GM12878 (cell line): ENCODE results near the gene MICAL3. TPM values are rescaled to one million over a fixed set of nuclear protein-coding genes. Genes with fewer than 3 reads are reported as not detected.
A peak's percentile ranks its signal among the peaks of the same experiment; 100 is the strongest.

ENCODE experiments used
- ATAC-seq: fragments of 200-7000 bp; cut with Tn5 transposase; 3 replicates; pipeline ENCODE4 v1.9.1; 2020; ENCODE audit warnings: mild to moderate bottlenecking, moderate library complexity
- BruUV-seq: library from RNA; stranded (reverse); fragments of 400-500 nt; replicated peaks from 2 replicates; lab custom pipeline; 2021; lab: Mats Ljungman, UMichigan
- CTCF ChIA-PET: fragments of 300-600 bp; sonication (Branson Sonifier 250); formaldehyde crosslinking; extraction: SDS; loops from one replicate; lab custom pipeline; 2021; ENCODE audit warnings: inconsistent platforms; lab: Yijun Ruan, JAX
- POLR2A ChIA-PET: fragments of 350-600 bp; formaldehyde crosslinking; extraction: SDS; loops from one replicate; lab custom pipeline; 2021; ENCODE audit warnings: inconsistent platforms; lab: Charles Lee
- RAD21 ChIA-PET: fragments of 300-600 bp; sonication (Branson Sonifier 250); formaldehyde crosslinking; loops from one replicate; lab custom pipeline; 2023; ENCODE audit warnings: antibody characterized with exemption; ENCODE audit not compliant: unreplicated experiment; lab: Charles Lee
- SMC1A ChIA-PET: fragments of 300-600 bp; sonication (Branson Sonifier 250); formaldehyde crosslinking; loops from one replicate; lab custom pipeline; 2023; ENCODE audit not compliant: unreplicated experiment, uncharacterized antibody; lab: Charles Lee
- DNase-seq: peaks from one replicate; pipeline ENCODE4 v3.0.0-alpha.2; 2011; ENCODE audit warnings: low read depth, low spot score
- FAIRE-seq: peaks from 3 replicates; lab custom pipeline; 2011; peaks lifted over from hg19 to GRCh38; lab: Jason Lieb, UNC
- H2AFZ ChIP-seq: 2 replicates; pipeline ENCODE4 v1.6.0; 2011; ENCODE audit warnings: low read depth, low read length, control low read depth; ENCODE audit not compliant: control insufficient read depth
- H3K27ac ChIP-seq: 2 replicates; pipeline ENCODE4 v1.5.1; 2011; ENCODE audit warnings: control low read depth; ENCODE audit not compliant: control insufficient read depth, insufficient read depth
- H3K27me3 ChIP-seq, 2 experiments: replicated peaks in 1 of 2; 2 replicates each; pipeline versions ENCODE4 v1.6.0 to v1.6.1; 2011; ENCODE audit warnings: low read length in 1 of 2; ENCODE audit not compliant: control insufficient read depth in 2 of 2, insufficient read depth in 2 of 2
- H3K36me3 ChIP-seq, 2 experiments: 2 replicates each; pipeline ENCODE4 v1.5.1; 2011; ENCODE audit warnings: low read length in 1 of 2; ENCODE audit not compliant: control insufficient read depth in 2 of 2, insufficient read depth in 2 of 2
- H3K4me1 ChIP-seq: 2 replicates; pipeline ENCODE4 v1.6.1; 2011; ENCODE audit warnings: mild to moderate bottlenecking, low read length, moderate library complexity, mixed read lengths; ENCODE audit not compliant: control insufficient read depth, insufficient read depth
- H3K4me2 ChIP-seq: 2 replicates; pipeline ENCODE4 v1.6.0; 2011; ENCODE audit warnings: control low read depth; ENCODE audit not compliant: control insufficient read depth, insufficient read depth
- H3K4me3 ChIP-seq: fragments of 200-600 bp; sonication (generic); 2 replicates; pipeline ENCODE4 v1.5.1; 2016
- H3K79me2 ChIP-seq: 2 replicates; pipeline ENCODE4 v1.6.0; 2011; ENCODE audit warnings: low read length; ENCODE audit not compliant: control insufficient read depth, insufficient read depth
- H3K9ac ChIP-seq: 2 replicates; pipeline ENCODE4 v1.8.0; 2011; ENCODE audit warnings: low read length, control low read depth, mixed read lengths; ENCODE audit not compliant: control insufficient read depth, insufficient read depth
- H3K9me3 ChIP-seq: replicated peaks from 3 replicates; pipeline ENCODE4 v1.5.1; 2011; ENCODE audit warnings: mild to moderate bottlenecking, low read length; ENCODE audit not compliant: control insufficient read depth, insufficient read depth
- H4K20me1 ChIP-seq: 2 replicates; pipeline ENCODE4 v1.6.0; 2011; ENCODE audit not compliant: control insufficient read depth, insufficient read depth
- BCL11A ChIP-seq: IDR thresholded peaks from 2 replicates; pipeline ENCODE4 v1.6.1; 2011; ENCODE audit warnings: low read depth, low read length
- BMI1 ChIP-seq: fragments of 450-650 bp; IDR thresholded peaks from 2 replicates; pipeline ENCODE4 v1.6.1; 2016; ENCODE audit warnings: mild to moderate bottlenecking, moderate library complexity, borderline replicate concordance
- CBX5 ChIP-seq: sonication (generic); IDR thresholded peaks from 2 replicates; pipeline ENCODE4 v1.6.1; 2016; ENCODE audit warnings: low read depth, moderate library complexity, mild to moderate bottlenecking, inconsistent platforms
- FOS ChIP-seq: IDR thresholded peaks from 3 replicates; pipeline ENCODE4 v1.6.1; 2011; ENCODE audit warnings: borderline replicate concordance; ENCODE audit not compliant: insufficient read length; ENCODE audit errors: extremely low read depth
- HCFC1 ChIP-seq: fragments of 150-350 bp; IDR thresholded peaks from 2 replicates; pipeline ENCODE4 v1.6.1; 2014; ENCODE audit warnings: low read length
- JUND ChIP-seq: IDR thresholded peaks from 2 replicates; pipeline ENCODE4 v1.6.1; 2012; ENCODE audit warnings: low read depth, mild to moderate bottlenecking, low read length, improper control_type of control experiment, moderate library complexity
- KDM1A ChIP-seq: fragments of 200-600 bp; sonication (generic); IDR thresholded peaks from 2 replicates; pipeline ENCODE4 v1.6.1; 2016; ENCODE audit warnings: borderline replicate concordance
- NFYA ChIP-seq: IDR thresholded peaks from 2 replicates; pipeline ENCODE4 v1.6.1; 2011; ENCODE audit warnings: low read depth, mild to moderate bottlenecking, low read length, improper control_type of control experiment, borderline replicate concordance
- NRF1 ChIP-seq: conservative IDR thresholded peaks from 2 replicates; pipeline ENCODE4 v1.6.1; 2011; ENCODE audit warnings: mild to moderate bottlenecking, low read depth, low read length, improper control_type of control experiment
- PML ChIP-seq: IDR thresholded peaks from 2 replicates; pipeline ENCODE4 v1.6.1; 2012; ENCODE audit warnings: low read length, inconsistent platforms
- POLR2AphosphoS2 ChIP-seq: IDR thresholded peaks from 2 replicates; pipeline ENCODE4 v1.6.1; 2011; ENCODE audit warnings: low read depth, mild to moderate bottlenecking, low read length, improper control_type of control experiment, moderate library complexity
- POU2F2 ChIP-seq: IDR thresholded peaks from 3 replicates; pipeline ENCODE4 v1.6.1; 2011; ENCODE audit warnings: low read depth, mild to moderate bottlenecking, low read length, borderline replicate concordance
- STAT1 ChIP-seq: fragments of 450-650 bp; conservative IDR thresholded peaks from 2 replicates; pipeline ENCODE4 v1.6.1; 2014; ENCODE audit warnings: antibody characterized with exemption, mild to moderate bottlenecking
- SUPT20H ChIP-seq: IDR thresholded peaks from 2 replicates; pipeline ENCODE4 v1.6.1; 2011; ENCODE audit warnings: low read depth, mild to moderate bottlenecking, low read length, moderate library complexity, borderline replicate concordance; ENCODE audit not compliant: control insufficient read depth
- TBL1XR1 ChIP-seq: IDR thresholded peaks from 2 replicates; pipeline ENCODE4 v1.6.1; 2012; ENCODE audit warnings: low read depth, low read length, improper control_type of control experiment
- WGBS: methylation state at CpG from one replicate; pipeline ENCODE4 v1.1.6; 2016; ENCODE audit warnings: low lambda C conversion rate; ENCODE audit not compliant: insufficient replicate concordance, insufficient coverage; ENCODE audit errors: missing lambda C conversion rate; 5-methylcytosine and 5-hydroxymethylcytosine counted together
- in situ Hi-C: fragments of 300-500 bp; cut with MboI; formaldehyde crosslinking; loops from 9 replicates; pipeline ENCODE4 v1.14.3; 2018; ENCODE audit warnings: mixed read lengths
- intact Hi-C: fragments of 100-400 bp; cut with micrococcal nuclease; formaldehyde crosslinking; loops from one replicate; pipeline ENCODE4 v1.14.2; 2022; ENCODE audit not compliant: unreplicated experiment
- polyA plus RNA-seq, 11 experiments: library from polyadenylated mRNA; depleted of rRNA in 4 of 11; unstranded in 6 of 11; stranded (reverse) in 5 of 11; fragments of >200 nt; fragmentation: Nextera tagmentation in 4 of 11; fragmentation: Illumina TruSeq in 1 of 11; extraction: Ambion mirVana in 4 of 11; extraction: Trizol in 1 of 11; gene quantifications; 1 replicate in 1 of 11; 2 replicates in 10 of 11; pipeline versions ENCODE4 v1.2.1 to v1.2.3, GENCODE V29; 2011 to 2016; ENCODE audit warnings: inconsistent platforms in 2 of 11, missing spikeins in 2 of 11, low read depth in 1 of 11
- total RNA-seq, 4 experiments: library from RNA; depleted of rRNA in 3 of 4; stranded (reverse); fragments of >200 nt in 3 of 4; fragmentation: Illumina TruSeq in 1 of 4; extraction: Trizol in 1 of 4; gene quantifications; 2 replicates each; pipeline versions ENCODE4 v1.2.1 to v1.2.3, GENCODE V29; 2013 to 2021
- TF ChIP-seq, protein P1 (sequence below): fragments of 450-650 bp; IDR thresholded peaks from 2 replicates; pipeline ENCODE4 v1.6.1; 2016; ENCODE audit warnings: mild to moderate bottlenecking, moderate library complexity, borderline replicate concordance
- TF ChIP-seq, protein P2 (sequence below), 3 experiments: IDR thresholded peaks in 2 of 3; conservative IDR thresholded peaks in 1 of 3; 2 replicates each; pipeline ENCODE4 v1.5.1; 2011; ENCODE audit warnings: low read depth in 3 of 3, low read length in 3 of 3, mild to moderate bottlenecking in 3 of 3, control low read depth in 2 of 3, moderate library complexity in 2 of 3, inconsistent platforms in 1 of 3, mixed read lengths in 1 of 3; ENCODE audit not compliant: control insufficient read depth in 2 of 3, insufficient read depth in 1 of 3; ENCODE audit errors: extremely low read depth in 1 of 3
- TF ChIP-seq, protein P3 (sequence below): fragments of 450-650 bp; IDR thresholded peaks from 2 replicates; pipeline ENCODE4 v1.6.1; 2014; ENCODE audit warnings: mild to moderate bottlenecking

The MICAL3 gene
- total and polyA plus RNA-seq, 10 of the 15 experiments (the other 5 are each of a cell fraction or from before 2014, with no cell fraction given) = 2.6 to 92.2 (median 24.0) TPM

DNA sequence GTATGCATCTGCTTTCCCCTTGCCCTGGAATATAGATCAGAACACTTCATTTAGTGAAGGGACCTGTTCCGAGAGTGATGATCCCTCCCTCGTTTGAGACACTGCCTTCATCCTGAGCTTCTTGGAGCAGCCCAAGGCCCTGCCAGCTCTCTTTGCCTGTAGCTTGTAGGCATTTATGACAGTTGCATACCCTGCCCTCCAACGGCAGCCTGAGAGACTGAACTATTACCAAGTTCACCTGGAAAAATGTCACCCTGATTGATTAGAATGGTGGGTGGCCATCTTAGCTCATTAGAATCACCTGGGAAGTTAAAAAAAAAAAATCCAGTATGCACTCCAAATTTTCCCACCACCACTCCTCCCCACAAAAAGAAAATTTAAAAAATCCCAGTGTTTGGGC, 1.5 kb downstream of the MICAL3 start:
- FAIRE-seq (no peak), ATAC-seq (no peak), DNase-seq (no peak)
- in situ Hi-C loops (no loop called here), intact Hi-C loops (loop anchor here (5.0 kb wide), 1 partner anchor 191 kb away; no protein-coding TSS in a partner anchor)
- ChIA-PET CTCF (interaction anchor here (0.9 to 8.6 kb wide), 12 partner anchors 9 to 193 kb away, joined by 3 to 80 read pairs (median 6); partner anchors contain the start of gene PEX26), RAD21 (interaction anchor here (1.0 to 3.6 kb wide), 15 partner anchors 11 to 464 kb away, joined by 3 to 19 read pairs (median 4); partner anchors contain the start of gene PEX26), POLR2A (interaction anchor here (0.6 to 1.1 kb wide), 2 partner anchors 12 to 514 kb away, joined by 4 read pairs; no protein-coding TSS in a partner anchor), SMC1A (interaction anchor here (0.6 to 11.6 kb wide), 14 partner anchors 9 to 282 kb away, joined by 3 to 98 read pairs (median 4); partner anchors contain the start of gene PEX26)
- Histone ChIP-seq H3K4me2 (no peak overlapping the region), H3K27ac (no peak overlapping the region), H3K27me3 (no peaks in the 10 kb centered on the region; a peak in 2 of 4 replicates), H3K79me2 (no peaks in the 10 kb centered on the region), H3K36me3 (no peaks in the 10 kb centered on the region), H3K9ac (no peak overlapping the region), H3K4me3 (0 out of 2 replicates have a peak overlapping the region, but pooled peaks have one; percentile 79), H3K9me3 (no peaks in the 10 kb centered on the region), H2AFZ (no peak overlapping the region), H4K20me1 (no peaks in the 10 kb centered on the region), H3K4me1 (peaks cover 4% of the 10 kb centered on the region; the same call in 1 of the 2 replicates)
- 52% methylated on average over 3 of the region's 3 CpGs for WGBS
- no TSS peak for BruUV-seq
- TF ChIP-seq HCFC1 = no peak
- TF ChIP-seq, protein P1, sequence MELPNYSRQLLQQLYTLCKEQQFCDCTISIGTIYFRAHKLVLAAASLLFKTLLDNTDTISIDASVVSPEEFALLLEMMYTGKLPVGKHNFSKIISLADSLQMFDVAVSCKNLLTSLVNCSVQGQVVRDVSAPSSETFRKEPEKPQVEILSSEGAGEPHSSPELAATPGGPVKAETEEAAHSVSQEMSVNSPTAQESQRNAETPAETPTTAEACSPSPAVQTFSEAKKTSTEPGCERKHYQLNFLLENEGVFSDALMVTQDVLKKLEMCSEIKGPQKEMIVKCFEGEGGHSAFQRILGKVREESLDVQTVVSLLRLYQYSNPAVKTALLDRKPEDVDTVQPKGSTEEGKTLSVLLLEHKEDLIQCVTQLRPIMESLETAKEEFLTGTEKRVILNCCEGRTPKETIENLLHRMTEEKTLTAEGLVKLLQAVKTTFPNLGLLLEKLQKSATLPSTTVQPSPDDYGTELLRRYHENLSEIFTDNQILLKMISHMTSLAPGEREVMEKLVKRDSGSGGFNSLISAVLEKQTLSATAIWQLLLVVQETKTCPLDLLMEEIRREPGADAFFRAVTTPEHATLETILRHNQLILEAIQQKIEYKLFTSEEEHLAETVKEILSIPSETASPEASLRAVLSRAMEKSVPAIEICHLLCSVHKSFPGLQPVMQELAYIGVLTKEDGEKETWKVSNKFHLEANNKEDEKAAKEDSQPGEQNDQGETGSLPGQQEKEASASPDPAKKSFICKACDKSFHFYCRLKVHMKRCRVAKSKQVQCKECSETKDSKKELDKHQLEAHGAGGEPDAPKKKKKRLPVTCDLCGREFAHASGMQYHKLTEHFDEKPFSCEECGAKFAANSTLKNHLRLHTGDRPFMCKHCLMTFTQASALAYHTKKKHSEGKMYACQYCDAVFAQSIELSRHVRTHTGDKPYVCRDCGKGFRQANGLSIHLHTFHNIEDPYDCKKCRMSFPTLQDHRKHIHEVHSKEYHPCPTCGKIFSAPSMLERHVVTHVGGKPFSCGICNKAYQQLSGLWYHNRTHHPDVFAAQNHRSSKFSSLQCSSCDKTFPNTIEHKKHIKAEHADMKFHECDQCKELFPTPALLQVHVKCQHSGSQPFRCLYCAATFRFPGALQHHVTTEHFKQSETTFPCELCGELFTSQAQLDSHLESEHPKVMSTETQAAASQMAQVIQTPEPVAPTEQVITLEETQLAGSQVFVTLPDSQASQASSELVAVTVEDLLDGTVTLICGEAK = no peak
- TF ChIP-seq NRF1 = no peak
- TF ChIP-seq POLR2AphosphoS2 = no peak
- TF ChIP-seq, protein P2, sequence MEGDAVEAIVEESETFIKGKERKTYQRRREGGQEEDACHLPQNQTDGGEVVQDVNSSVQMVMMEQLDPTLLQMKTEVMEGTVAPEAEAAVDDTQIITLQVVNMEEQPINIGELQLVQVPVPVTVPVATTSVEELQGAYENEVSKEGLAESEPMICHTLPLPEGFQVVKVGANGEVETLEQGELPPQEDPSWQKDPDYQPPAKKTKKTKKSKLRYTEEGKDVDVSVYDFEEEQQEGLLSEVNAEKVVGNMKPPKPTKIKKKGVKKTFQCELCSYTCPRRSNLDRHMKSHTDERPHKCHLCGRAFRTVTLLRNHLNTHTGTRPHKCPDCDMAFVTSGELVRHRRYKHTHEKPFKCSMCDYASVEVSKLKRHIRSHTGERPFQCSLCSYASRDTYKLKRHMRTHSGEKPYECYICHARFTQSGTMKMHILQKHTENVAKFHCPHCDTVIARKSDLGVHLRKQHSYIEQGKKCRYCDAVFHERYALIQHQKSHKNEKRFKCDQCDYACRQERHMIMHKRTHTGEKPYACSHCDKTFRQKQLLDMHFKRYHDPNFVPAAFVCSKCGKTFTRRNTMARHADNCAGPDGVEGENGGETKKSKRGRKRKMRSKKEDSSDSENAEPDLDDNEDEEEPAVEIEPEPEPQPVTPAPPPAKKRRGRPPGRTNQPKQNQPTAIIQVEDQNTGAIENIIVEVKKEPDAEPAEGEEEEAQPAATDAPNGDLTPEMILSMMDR (IDR thresholded peaks at IDR 0.05 in 2 of 3, conservative IDR thresholded peaks at IDR 0.05 in 1 of 3; ENCODE audit: control insufficient read depth in 2 of 3, extremely low read depth in 1 of 3, insufficient read depth in 1 of 3, low read depth in 3 of 3, low read length in 3 of 3) = no peak
- no peak for TF ChIP-seq POU2F2
- TF ChIP-seq SUPT20H = no peak
- TF ChIP-seq KDM1A = no peak
- no peak for TF ChIP-seq STAT1
- TF ChIP-seq NFYA = no peak
- TF ChIP-seq CBX5 = no peak
- no peak for TF ChIP-seq JUND
- no peak for TF ChIP-seq TBL1XR1
- TF ChIP-seq BCL11A = no peak
- TF ChIP-seq, protein P3, sequence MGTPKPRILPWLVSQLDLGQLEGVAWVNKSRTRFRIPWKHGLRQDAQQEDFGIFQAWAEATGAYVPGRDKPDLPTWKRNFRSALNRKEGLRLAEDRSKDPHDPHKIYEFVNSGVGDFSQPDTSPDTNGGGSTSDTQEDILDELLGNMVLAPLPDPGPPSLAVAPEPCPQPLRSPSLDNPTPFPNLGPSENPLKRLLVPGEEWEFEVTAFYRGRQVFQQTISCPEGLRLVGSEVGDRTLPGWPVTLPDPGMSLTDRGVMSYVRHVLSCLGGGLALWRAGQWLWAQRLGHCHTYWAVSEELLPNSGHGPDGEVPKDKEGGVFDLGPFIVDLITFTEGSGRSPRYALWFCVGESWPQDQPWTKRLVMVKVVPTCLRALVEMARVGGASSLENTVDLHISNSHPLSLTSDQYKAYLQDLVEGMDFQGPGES = no peak
- TF ChIP-seq FOS = no peak
- no peak for TF ChIP-seq PML
- TF ChIP-seq BMI1 = no peak
